ENCODE results near the gene PEAK1.

Gene PEAK1

GRCh38 chr15:77398927-77399326 is 21.0 kb downstream of the PEAK1 start:
- DNase-seq: no peak

- no peak for DNase-seq
Measured at GRCh38 chr15:77396692-77397091, 23.2 kb downstream of the PEAK1 start.

- no peak for DNase-seq
Measured at GRCh38 chr15:77395013-77395774, 24.7 kb downstream of the PEAK1 start.

- DNase-seq: no peak
Measured at GRCh38 chr15:77393471-77393840, 26.4 kb downstream of the PEAK1 start.

GRCh38 chr15:77392762-77393470 is 27.0 kb downstream of the PEAK1 start:
- DNase-seq: no peak

GRCh38 chr15:77391372-77391951 is 28.4 kb downstream of the PEAK1 start:
- DNase-seq: no peak

GRCh38 chr15:77387365-77388105 is 32.4 kb downstream of the PEAK1 start:
- peak in 1 of 2 experiments; percentile 2 for DNase-seq

- no peak for DNase-seq
Measured at GRCh38 chr15:77386626-77387025, 33.3 kb downstream of the PEAK1 start.

GRCh38 chr15:77384589-77385359 is 35.1 kb downstream of the PEAK1 start:
- no peak for DNase-seq

- no peak for DNase-seq
Measured at GRCh38 chr15:77384086-77384485, 35.8 kb downstream of the PEAK1 start.

GRCh38 chr15:77380033-77380432 is 39.9 kb downstream of the PEAK1 start:
- DNase-seq: no peak

- no peak for DNase-seq
Measured at GRCh38 chr15:77376770-77377169, 43.1 kb downstream of the PEAK1 start.

GRCh38 chr15:77375133-77375532 is 44.8 kb downstream of the PEAK1 start:
- no peak for DNase-seq

- DNase-seq: no peak
Measured at GRCh38 chr15:77373441-77373840, 46.5 kb downstream of the PEAK1 start.

GRCh38 chr15:77371850-77372563 is 47.9 kb downstream of the PEAK1 start:
- no peak for DNase-seq

GRCh38 chr15:77370580-77370979 is 49.3 kb downstream of the PEAK1 start:
- DNase-seq: no peak

- no peak for DNase-seq
Measured at GRCh38 chr15:77369168-77369567, 50.7 kb downstream of the PEAK1 start.

- DNase-seq: no peak
Measured at GRCh38 chr15:77367631-77368030, 52.3 kb downstream of the PEAK1 start.

- no peak for DNase-seq
Measured at GRCh38 chr15:77361456-77361855, 58.4 kb downstream of the PEAK1 start.

- DNase-seq: no peak
Measured at GRCh38 chr15:77358545-77359240, 61.2 kb downstream of the PEAK1 start.

GRCh38 chr15:77356305-77356704 is 63.6 kb downstream of the PEAK1 start:
- DNase-seq: no peak

All from NCI-H446 (cell line).